Psoas muscle (tissue), 8 donors: ENCODE measurements around the gene CBX3. TPM values are rescaled to one million over a fixed set of nuclear protein-coding genes. Genes with fewer than 3 reads are reported as not detected.

Experiments used
- ATAC-seq, 4 donors: fragments of 200-7000 bp; cut with Tn5 transposase; one replicate each; pipeline ENCODE4 v1.9.1; 2020; ENCODE audit warnings: moderate library complexity in 3 of 4, mild to moderate bottlenecking in 2 of 4
- DNase-seq, 2 donors: peaks; one replicate each; pipeline ENCODE4 v3.0.0-alpha.2; 2020
- H3K27ac ChIP-seq: fragments of 200-600 bp; one replicate; pipeline ENCODE4 v1.8.0; 2022
- H3K27me3 ChIP-seq, 3 donors: fragments of 200-600 bp in 1 of 3; one replicate each; pipeline versions ENCODE4 v1.6.1 to v1.8.0; 2013 to 2022; ENCODE audit warnings: low read length in 2 of 3, mild to moderate bottlenecking in 2 of 3, moderate library complexity in 1 of 3; ENCODE audit not compliant: insufficient read depth in 3 of 3
- H3K36me3 ChIP-seq, 2 donors: fragments of 200-600 bp in 1 of 2; one replicate each; pipeline versions ENCODE4 v1.6.1 to v1.8.0; 2013 to 2022; ENCODE audit warnings: low read depth in 1 of 2, mild to moderate bottlenecking in 1 of 2, moderate library complexity in 1 of 2; ENCODE audit not compliant: insufficient read depth in 1 of 2
- H3K4me1 ChIP-seq: fragments of 200-600 bp; one replicate; pipeline ENCODE4 v1.8.0; 2022
- H3K4me3 ChIP-seq: fragments of 200-600 bp; one replicate; pipeline ENCODE4 v1.8.0; 2022; ENCODE audit warnings: mild to moderate bottlenecking
- H3K9me3 ChIP-seq: fragments of 200-600 bp; one replicate; pipeline ENCODE4 v1.8.0; 2022
- CTCF ChIP-seq: fragments of 200-600 bp; IDR thresholded peaks from one replicate; pipeline ENCODE4 v1.8.0; 2022; ENCODE audit warnings: antibody characterized with exemption
- WGBS, 3 donors: extraction: QIAGEN DNeasy Blood & Tissue Kit; methylation state at CpG; one replicate each; pipeline versions ENCODE4 v1.1.6 to v1.1.7; 2013; 5-methylcytosine and 5-hydroxymethylcytosine counted together
- intact Hi-C, 2 donors: fragments of 100-400 bp; cut with DNase I; formaldehyde crosslinking; loops; one replicate each; pipeline versions ENCODE4 v1.11.0 to v1.14.2; 2022
- polyA plus RNA-seq, 3 donors: library from polyadenylated mRNA; stranded (reverse); fragments of 200-250 nt; gene quantifications; one replicate each; pipeline ENCODE4 v1.2.3, GENCODE V29; 2013
- total RNA-seq, 4 donors: library from RNA; stranded (reverse); fragmentation: NEBNext Ultra II Directional in 2 of 4; extraction: Animal tissue kit (Norgen Biotek cat#: 25700) in 2 of 4; gene quantifications; one replicate each; pipeline versions ENCODE4 v1.2.1 to v1.2.4, GENCODE V29; 2021 to 2023
- donor health status: healthy with polysubstance abuse.
- donor health status: DM: no; HTN: no; CAD: no; lungs with moderate emphysema.
- donor health status: Bipolar disorder and iron deficiency.
- donor health status: healthy.
- donor health status: DM: yes; HTN: yes; CAD: no.
- donor health status: DM: no; HTN: no; CAD: no.
- donor health status: DM: no; HTN: no; CAD: no.
- donor health status: DM: yes; HTN: yes; CAD: no.

The CBX3 gene
- total and polyA plus RNA-seq, 7 donors: 45.3 to 97.0 (median 71.6) TPM

- peaks cover 5 to 44% of the 10 kb centered on the region in 2 donors for H3K36me3 ChIP-seq
- 84 to 86% (median 85%) methylated on average over 5 of the region's 5 CpGs for WGBS, 3 donors
- H3K27me3 ChIP-seq: no peaks in the 10 kb centered on the region
- ATAC-seq (no peak), DNase-seq (no peak)
- H3K4me3 ChIP-seq: no peak overlapping the region
- no peaks in the 10 kb centered on the region for H3K4me1 ChIP-seq
- H3K27ac ChIP-seq: no peak overlapping the region
- TF ChIP-seq CTCF: no peak
- no peaks in the 10 kb centered on the region for H3K9me3 ChIP-seq
- intact Hi-C loops: no loop called here
Measured at GRCh38 chr7:26213807-26214515, 12.4 kb downstream of the CBX3 start.

DNA sequence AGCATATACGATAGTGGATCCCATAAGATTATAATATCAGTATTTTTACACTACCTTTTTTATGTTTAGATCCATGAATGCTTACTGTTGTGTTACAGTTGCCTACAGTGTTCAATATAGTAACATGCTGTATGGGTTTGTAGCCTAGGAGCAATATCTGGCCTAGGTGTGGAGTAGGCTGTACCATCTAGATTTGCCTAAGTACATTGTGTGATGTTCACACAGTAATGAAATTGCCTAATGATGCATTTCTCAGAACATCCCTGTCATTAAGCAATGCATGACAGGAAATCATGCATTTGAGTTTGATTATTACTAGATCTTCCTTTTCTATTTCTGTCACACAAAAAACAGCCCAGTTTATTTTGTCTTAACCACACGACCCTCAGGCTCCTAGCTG lies 14.5 kb downstream of the CBX3 start:
- no peak for TF ChIP-seq CTCF
- DNase-seq (no peak), ATAC-seq (no peak)

GRCh38 chr7:26224359-26224758 lies 22.8 kb downstream of the CBX3 start:
- no peak for TF ChIP-seq CTCF
- Histone ChIP-seq H3K27me3 (peaks cover 0 to under 1% (median 0%) of the 10 kb centered on the region in 3 donors), H3K36me3 (no peaks in the 10 kb centered on the region), H3K4me3 (no peak overlapping the region), H3K9me3 (no peaks in the 10 kb centered on the region), H3K4me1 (no peaks in the 10 kb centered on the region), H3K27ac (no peak overlapping the region)
- ATAC-seq (no peak), DNase-seq (no peak)
- WGBS, 3 donors: 71 to 75% (median 71%) methylated on average over 5 of the region's 5 CpGs
- intact Hi-C loops: no loop called here

More for the DNA sequence above, 14.5 kb downstream of the CBX3 start:
- Histone ChIP-seq H3K9me3 (no peaks in the 10 kb centered on the region), H3K27ac (no peak overlapping the region), H3K36me3 (peaks cover 0 to 24% of the 10 kb centered on the region in 2 donors), H3K27me3 (peaks cover 0 to 2% (median 0%) of the 10 kb centered on the region in 3 donors), H3K4me1 (no peaks in the 10 kb centered on the region), H3K4me3 (no peak overlapping the region)
- intact Hi-C loops: no loop called here
- 77 to 84% (median 77%) methylated on average over 2 of the region's 2 CpGs for WGBS, 3 donors

- 92 to 96% (median 92%) methylated on average over 2 of the region's 2 CpGs for WGBS, 3 donors
- ATAC-seq: no peak
- TF ChIP-seq CTCF: no peak
- Histone ChIP-seq H3K36me3 (no peaks in the 10 kb centered on the region), H3K4me1 (no peaks in the 10 kb centered on the region), H3K27me3 (no peaks in the 10 kb centered on the region), H3K27ac (no peak overlapping the region), H3K4me3 (no peak overlapping the region), H3K9me3 (no peaks in the 10 kb centered on the region)
- intact Hi-C loops: no loop called here
- no peak for DNase-seq
Measured at GRCh38 chr7:26227987-26228386, 26.4 kb downstream of the CBX3 start.
